K562 (cell line): Measurements from ENCODE around the gene VANGL1. TPM values are rescaled to one million over a fixed set of nuclear protein-coding genes. Genes with fewer than 3 reads are reported as not detected.
A peak's percentile ranks its signal among the peaks of the same experiment; 100 is the strongest.

Experiments
- ASH1L ChIP-seq: fragments of 450-650 bp; IDR thresholded peaks from 2 replicates; pipeline ENCODE4 v1.6.1; 2018; ENCODE audit warnings: borderline replicate concordance, mild to moderate bottlenecking, low read depth; ENCODE audit not compliant: partially characterized antibody
- BACH1 ChIP-seq: fragments of 200-800 bp; sonication (Bioruptor generic); IDR thresholded peaks from 2 replicates; pipeline ENCODE4 v1.6.1; 2016; ENCODE audit warnings: missing genetic modification characterization, missing compliant biosample characterization
- E2F3 ChIP-seq: fragments of 250-450 bp; sonication (Bioruptor Pico); IDR thresholded peaks from 2 replicates; pipeline ENCODE4 v1.4.0; 2020; ENCODE audit warnings: mild to moderate bottlenecking
- E2F4 ChIP-seq: sonication (generic); formaldehyde crosslinking; IDR thresholded peaks from 2 replicates; pipeline ENCODE4 v1.8.0; 2022; ENCODE audit warnings: mild to moderate bottlenecking, low read depth, missing genetic modification reagents
- EP300 ChIP-seq: IDR thresholded peaks from 2 replicates; pipeline ENCODE4 v1.6.1; 2012; ENCODE audit warnings: low read length, improper control_type of control experiment
- ESRRA ChIP-seq: fragments of 450-650 bp; IDR thresholded peaks from 2 replicates; pipeline ENCODE4 v1.6.1; 2014; ENCODE audit warnings: low read depth, mild to moderate bottlenecking, moderate library complexity, borderline replicate concordance
- FOXO4 ChIP-seq: fragments of 450-650 bp; formaldehyde crosslinking; IDR thresholded peaks from 2 replicates; pipeline ENCODE4 v1.4.0; 2020; ENCODE audit warnings: mild to moderate bottlenecking, moderate library complexity
- GABPA ChIP-seq: fragments of 200-800 bp; sonication (Bioruptor generic); conservative IDR thresholded peaks from 2 replicates; pipeline ENCODE4 v1.6.1; 2016; ENCODE audit warnings: low read depth, missing genetic modification characterization, missing compliant biosample characterization
- HCFC1 ChIP-seq: IDR thresholded peaks from 2 replicates; pipeline ENCODE4 v1.6.1; 2012; ENCODE audit warnings: low read depth, low read length, improper control_type of control experiment
- HES1 ChIP-seq: fragments of 450-650 bp; IDR thresholded peaks from 2 replicates; pipeline ENCODE4 v1.6.1; 2016; ENCODE audit warnings: low read depth, mild to moderate bottlenecking, moderate library complexity
- MLX ChIP-seq, 2 experiments: fragments of 450-650 bp in 1 of 2; sonication (generic) in 1 of 2; formaldehyde crosslinking; conservative IDR thresholded peaks; 2 replicates each; pipeline versions ENCODE4 v1.4.0 to v1.8.1; 2020 to 2022; ENCODE audit warnings: mild to moderate bottlenecking in 1 of 2, missing genetic modification reagents in 1 of 2
- NFIC ChIP-seq: fragments of 450-650 bp; IDR thresholded peaks from 2 replicates; pipeline ENCODE4 v1.6.1; 2017; ENCODE audit warnings: mild to moderate bottlenecking, inconsistent platforms
- SMARCC2 ChIP-seq: fragments of 450-650 bp; IDR thresholded peaks from 2 replicates; pipeline ENCODE4 v1.6.1; 2017; ENCODE audit warnings: antibody characterized with exemption, moderate library complexity, mild to moderate bottlenecking, low read depth
- SNIP1 ChIP-seq: fragments of 450-650 bp; IDR thresholded peaks from 2 replicates; pipeline ENCODE4 v1.7.1; 2017; ENCODE audit warnings: low read depth, mild to moderate bottlenecking
- SREBF1 ChIP-seq: fragments of 150-350 bp; IDR thresholded peaks from 2 replicates; pipeline ENCODE4 v1.6.1; 2014; ENCODE audit warnings: antibody characterized with exemption, low read depth, low read length, borderline replicate concordance
- THRAP3 ChIP-seq: fragments of 450-650 bp; IDR thresholded peaks from 2 replicates; pipeline ENCODE4 v1.6.1; 2016; ENCODE audit warnings: mild to moderate bottlenecking, inconsistent platforms, borderline replicate concordance
- WHSC1 ChIP-seq: IDR thresholded peaks from one replicate; pipeline ENCODE4 v1.6.1; 2012; ENCODE audit warnings: low read length, control low read depth, inconsistent platforms
- ZBTB33 ChIP-seq: sonication (generic); formaldehyde crosslinking; IDR thresholded peaks from 2 replicates; pipeline ENCODE4 v1.8.1; 2023; ENCODE audit warnings: mild to moderate bottlenecking, missing genetic modification reagents
- ZEB2 ChIP-seq: fragments of 450-650 bp; IDR thresholded peaks from 2 replicates; pipeline ENCODE4 v1.6.1; 2016
- ZNF274 ChIP-seq: IDR thresholded peaks from 2 replicates; pipeline ENCODE4 v1.6.1; 2011; ENCODE audit warnings: low read depth, mild to moderate bottlenecking, low read length, moderate library complexity, borderline replicate concordance
- ZNF445 ChIP-seq: fragments of 250-450 bp; sonication (Bioruptor Pico); IDR thresholded peaks from 2 replicates; pipeline ENCODE4 v1.4.0; 2020; ENCODE audit warnings: low read depth, mild to moderate bottlenecking, moderate library complexity
- ZNF695 ChIP-seq: fragments of 450-650 bp; formaldehyde crosslinking; IDR thresholded peaks from 2 replicates; pipeline ENCODE4 v1.4.0; 2020; ENCODE audit warnings: mild to moderate bottlenecking, moderate library complexity
- ZNF699 ChIP-seq: fragments of 250-450 bp; sonication (Bioruptor Pico); IDR thresholded peaks from 2 replicates; pipeline ENCODE4 v1.8.0; 2021; ENCODE audit warnings: mild to moderate bottlenecking, moderate library complexity; ENCODE audit not compliant: insufficient replicate concordance
- ZNF77 ChIP-seq: fragments of 250-450 bp; sonication (Bioruptor Pico); IDR thresholded peaks from 2 replicates; pipeline ENCODE4 v1.5.0; 2020
- ZNF830 ChIP-seq: fragments of 250-450 bp; sonication (Bioruptor Pico); IDR thresholded peaks from 2 replicates; pipeline ENCODE4 v1.5.0; 2021; ENCODE audit warnings: mild to moderate bottlenecking
- polyA plus RNA-seq, 8 experiments: library from polyadenylated mRNA; depleted of rRNA in 4 of 8; stranded (reverse) in 5 of 8; unstranded in 3 of 8; fragments of >200 nt; fragmentation: Nextera tagmentation in 2 of 8; fragmentation: Illumina TruSeq in 1 of 8; extraction: Ambion mirVana in 2 of 8; extraction: Trizol in 1 of 8; gene quantifications; 2 replicates each; pipeline versions ENCODE4 v1.2.1 to v1.2.3, GENCODE V29; 2011 to 2014; ENCODE audit warnings: inconsistent platforms in 1 of 8, missing spikeins in 1 of 8
- total RNA-seq, 7 experiments: library from RNA; depleted of rRNA in 6 of 7; stranded (reverse); fragments of >200 nt in 6 of 7; fragmentation: Illumina TruSeq in 2 of 7; extraction: Trizol in 2 of 7; gene quantifications; 2 replicates each; pipeline versions ENCODE4 v1.2.1 to v1.2.3, GENCODE V29; 2011 to 2021; ENCODE audit warnings: low replicate concordance in 1 of 7

VANGL1 gene
- total and polyA plus RNA-seq, 9 of the 15 experiments (the other 6 are each of a cell fraction or from before 2014, with no cell fraction given), result 0.90 to 12.8 (median 9.6) TPM

GRCh38 chr1:115669002-115669673 is 27.4 kb downstream of the VANGL1 start (continued):
- no peak for TF ChIP-seq ZBTB33 (CRISPR knock-in tag)
- no peak for TF ChIP-seq WHSC1
- TF ChIP-seq ZNF445 (CRISPR knock-in tag), result no peak
- no peak for TF ChIP-seq MLX (CRISPR knock-in tag; conservative IDR thresholded peaks at IDR 0.05)
- no peak for TF ChIP-seq NFIC
- TF ChIP-seq HES1, result no peak
- TF ChIP-seq SMARCC2, result peak; percentile 80; the same call in 1 of the 2 replicates
- no peak for TF ChIP-seq ZNF699 (CRISPR knock-in tag)
- TF ChIP-seq HCFC1, result no peak
- no peak for TF ChIP-seq THRAP3
- TF ChIP-seq ASH1L, result no peak
- TF ChIP-seq ZEB2, result no peak
- no peak for TF ChIP-seq ZNF695 (CRISPR knock-in tag)
- TF ChIP-seq E2F3, result no peak
- TF ChIP-seq ESRRA, result peak; percentile 87; the same call in 1 of the 2 replicates
- no peak for TF ChIP-seq SREBF1
- TF ChIP-seq FOXO4 (CRISPR knock-in tag), result no peak
- peak; percentile 69 for TF ChIP-seq EP300
- no peak for TF ChIP-seq SNIP1
- peak; percentile 94 for TF ChIP-seq BACH1 (tag)
- no peak for TF ChIP-seq E2F4 (CRISPR knock-in tag)
- TF ChIP-seq ZNF274, result no peak
- peak; percentile 34 for TF ChIP-seq GABPA (tag)
- no peak for TF ChIP-seq ZNF830 (CRISPR knock-in tag)
- no peak for TF ChIP-seq ZNF77
